BLaER1 treated with 17β-estradiol and CSF1 and Interleukin-3, amounts not matched to agents 10 nM and 100 nM (cell line): ENCODE results near the gene FCHO2.

Experiments used
- H3K27ac ChIP-seq, 11 experiments: shearing (Covaris generic); formaldehyde crosslinking; 2 replicates each; pipeline ENCODE4 v1.8.1; 2022
- H3K27me3 ChIP-seq, 11 experiments: shearing (Covaris generic); formaldehyde crosslinking; 2 replicates each; pipeline ENCODE4 v1.8.1; 2022
- H3K36me3 ChIP-seq, 11 experiments: shearing (Covaris generic); formaldehyde crosslinking; 2 replicates each; pipeline ENCODE4 v1.8.1; 2022
- H3K4me1 ChIP-seq, 10 experiments: shearing (Covaris generic); formaldehyde crosslinking; 2 replicates each; pipeline ENCODE4 v1.8.1; 2022
- H3K4me2 ChIP-seq, 11 experiments: shearing (Covaris generic); formaldehyde crosslinking; 2 replicates each; pipeline ENCODE4 v1.8.1; 2022
- H3K4me3 ChIP-seq, 10 experiments: shearing (Covaris generic); formaldehyde crosslinking; 2 replicates each; pipeline ENCODE4 v1.8.1; 2022
- H3K9ac ChIP-seq, 11 experiments: shearing (Covaris generic); formaldehyde crosslinking; 2 replicates each; pipeline ENCODE4 v1.8.1; 2022
- H3K9me3 ChIP-seq, 11 experiments: shearing (Covaris generic); formaldehyde crosslinking; replicated peaks in 1 of 11; 2 replicates each; pipeline ENCODE4 v1.8.1; 2022
- H4K20me1 ChIP-seq, 11 experiments: shearing (Covaris generic); formaldehyde crosslinking; 2 replicates each; pipeline ENCODE4 v1.8.1; 2022
- Cebpa-rat ChIP-seq, 11 experiments: shearing (Covaris generic); IDR thresholded peaks; 2 replicates each; pipeline ENCODE4 v1.8.1; 2022

FCHO2 gene

GRCh38 chr5:73130811-73131210 is 175.0 kb downstream of the FCHO2 start:
- H3K36me3 ChIP-seq = no peaks in the 10 kb centered on the region; a peak in 1 of 22 replicates
- H3K9me3 ChIP-seq = peaks cover 0 to 10% (median 0%) of the 10 kb centered on the region in 11 experiments; a peak in 2 of 22 replicates
- peaks cover 0 to 1% (median 0%) of the 10 kb centered on the region in 11 experiments; a peak in 1 of 22 replicates for H4K20me1 ChIP-seq

DNA sequence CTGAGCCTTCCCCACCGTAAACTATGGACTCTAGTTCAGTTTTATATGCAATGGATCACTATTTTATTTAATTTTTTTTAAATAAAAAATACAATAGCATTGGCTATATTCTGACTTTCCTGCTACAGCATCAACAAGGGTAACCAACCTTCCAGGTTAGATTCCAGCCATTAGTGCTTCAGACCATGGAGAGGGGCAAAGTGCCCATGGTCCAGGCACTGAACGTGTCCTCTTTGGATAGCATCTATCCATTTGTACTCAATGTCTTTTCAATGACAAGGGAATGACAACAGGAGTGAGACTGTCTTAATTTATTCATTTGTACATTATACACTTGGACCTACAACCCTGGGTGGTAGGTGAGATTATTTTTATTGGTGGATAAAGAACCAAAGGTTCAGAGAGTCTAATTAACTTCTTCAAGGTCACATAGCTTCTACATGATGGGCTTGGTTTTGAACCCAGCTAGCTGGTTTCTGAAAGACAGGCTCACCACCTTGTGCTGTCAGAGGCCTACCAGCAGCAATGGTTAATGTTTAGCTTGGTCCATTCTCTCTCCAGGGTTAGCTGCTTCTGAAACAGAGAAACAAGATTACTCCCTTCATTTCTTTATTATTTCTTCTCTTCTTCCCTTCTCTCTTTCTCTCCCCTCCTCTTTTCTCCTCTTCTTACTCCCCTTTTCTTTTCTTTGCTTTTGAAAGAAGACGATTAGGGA is 176.0 kb downstream of the FCHO2 start:
- no peak overlapping the region for H3K4me3 ChIP-seq
- no peak overlapping the region for H3K27ac ChIP-seq
- H3K27me3 ChIP-seq = peaks cover 0 to 10% (median 0%) of the 10 kb centered on the region in 11 experiments; a peak in 3 of 22 replicates
- no peak overlapping the region for H3K4me2 ChIP-seq
- H3K4me1 ChIP-seq = peaks cover 0 to 12% (median 0%) of the 10 kb centered on the region in 10 experiments; a peak in 6 of 20 replicates
- no peaks in the 10 kb centered on the region; a peak in 1 of 22 replicates for H3K36me3 ChIP-seq
- no peak overlapping the region for H3K9ac ChIP-seq
- TF ChIP-seq Cebpa-rat (IDR thresholded peaks at IDR 0.05) = no peak
- H3K9me3 ChIP-seq = peaks cover 0 to 10% (median 0%) of the 10 kb centered on the region in 11 experiments; a peak in 2 of 22 replicates
- H4K20me1 ChIP-seq = peaks cover 0 to 6% (median 0%) of the 10 kb centered on the region in 11 experiments; a peak in 1 of 22 replicates

More at GRCh38 chr5:73130811-73131210, 175.0 kb downstream of the FCHO2 start:
- no peak overlapping the region for H3K9ac ChIP-seq
- peaks cover 0 to 22% (median 0%) of the 10 kb centered on the region in 10 experiments; a peak in 8 of 20 replicates for H3K4me1 ChIP-seq
- H3K27ac ChIP-seq = no peak overlapping the region
- no peak for TF ChIP-seq Cebpa-rat (IDR thresholded peaks at IDR 0.05)
- H3K4me3 ChIP-seq = no peak overlapping the region
- peaks cover 0 to 8% (median 0%) of the 10 kb centered on the region in 11 experiments; a peak in 2 of 22 replicates for H3K27me3 ChIP-seq
- H3K4me2 ChIP-seq = no peak overlapping the region

GRCh38 chr5:73132759-73133158 is 176.9 kb downstream of the FCHO2 start:
- Histone ChIP-seq H3K36me3 (no peaks in the 10 kb centered on the region; a peak in 1 of 22 replicates), H3K9me3 (peaks cover 0 to 10% (median 0%) of the 10 kb centered on the region in 11 experiments; a peak in 2 of 22 replicates), H3K27ac (no peak overlapping the region), H3K4me3 (no peak overlapping the region), H3K9ac (no peak overlapping the region), H3K4me2 (no peak overlapping the region), H3K27me3 (peaks cover 0 to 18% (median 0%) of the 10 kb centered on the region in 11 experiments; a peak in 3 of 22 replicates), H3K4me1 (peaks cover 0 to 4% (median 0%) of the 10 kb centered on the region in 10 experiments; a peak in 3 of 20 replicates), H4K20me1 (peaks cover 0 to 13% (median 0%) of the 10 kb centered on the region in 11 experiments; a peak in 1 of 22 replicates)
- no peak for TF ChIP-seq Cebpa-rat (IDR thresholded peaks at IDR 0.05)

DNA sequence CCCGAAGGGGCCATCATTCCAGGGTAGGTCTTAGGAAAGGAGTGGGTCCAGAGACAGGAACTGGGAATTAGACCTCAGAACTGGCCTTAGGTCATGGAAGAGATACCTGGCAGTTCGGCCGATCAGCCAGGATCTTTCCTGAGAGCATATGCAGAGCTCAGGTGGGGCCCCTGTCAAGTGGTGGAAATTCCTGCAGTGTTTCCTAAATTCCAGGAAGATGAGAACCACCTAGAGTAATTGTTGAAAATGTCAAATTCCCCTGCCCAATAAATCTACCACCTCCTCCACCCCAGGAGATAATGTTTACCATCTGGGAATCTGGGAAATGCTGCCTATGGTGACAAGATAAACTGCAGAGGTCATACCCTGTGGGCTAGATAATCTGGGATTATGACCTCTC is 179.2 kb downstream of the FCHO2 start:
- no peak overlapping the region for H3K9ac ChIP-seq
- H3K27me3 ChIP-seq = peaks cover 0 to 33% (median 0%) of the 10 kb centered on the region in 11 experiments; a peak in 4 of 22 replicates
- no peak overlapping the region for H3K27ac ChIP-seq
- no peak overlapping the region for H3K4me2 ChIP-seq
- peaks cover 0 to 15% (median 0%) of the 10 kb centered on the region in 11 experiments; a peak in 1 of 22 replicates for H4K20me1 ChIP-seq
- H3K4me3 ChIP-seq = no peak overlapping the region
- no peaks in the 10 kb centered on the region for H3K4me1 ChIP-seq
- no peak for TF ChIP-seq Cebpa-rat (IDR thresholded peaks at IDR 0.05)
- no peaks in the 10 kb centered on the region for H3K9me3 ChIP-seq
- no peaks in the 10 kb centered on the region for H3K36me3 ChIP-seq

DNA sequence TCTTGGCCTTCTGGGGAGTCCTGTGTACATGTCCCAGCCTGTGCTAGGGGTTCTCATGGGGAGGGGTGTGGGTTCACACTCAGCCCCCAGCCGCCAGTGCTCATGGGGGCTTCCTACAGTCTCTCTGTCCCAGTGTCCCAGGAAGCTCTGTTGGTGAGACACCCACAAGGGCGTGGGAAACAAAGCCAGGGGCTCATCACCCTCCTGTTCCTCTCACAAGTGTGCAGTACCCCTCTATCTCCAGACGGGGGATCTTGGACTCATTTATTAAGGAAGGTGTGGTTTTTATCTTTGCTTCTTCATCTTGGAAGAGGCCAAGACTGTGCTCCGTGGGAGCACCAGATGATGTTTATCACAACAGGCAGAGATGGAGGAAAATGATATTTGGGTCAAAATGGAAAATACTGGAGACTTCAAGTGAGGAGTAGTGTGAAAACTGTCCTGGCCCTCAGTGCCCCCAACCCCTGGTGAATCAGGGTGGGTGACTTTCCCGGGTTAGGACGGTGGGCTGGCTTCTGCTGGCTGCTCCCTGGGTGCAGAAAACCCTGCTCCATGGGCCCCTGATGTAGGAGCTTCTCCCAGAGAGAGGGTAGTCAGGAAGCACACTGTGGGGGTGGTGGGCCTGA is 179.7 kb downstream of the FCHO2 start:
- Histone ChIP-seq H3K4me3 (no peak overlapping the region), H3K4me2 (no peak overlapping the region), H3K36me3 (no peaks in the 10 kb centered on the region), H3K4me1 (no peaks in the 10 kb centered on the region), H3K27ac (no peak overlapping the region), H3K27me3 (peaks cover 0 to 36% (median 0%) of the 10 kb centered on the region in 11 experiments; a peak in 4 of 22 replicates), H3K9me3 (no peaks in the 10 kb centered on the region), H4K20me1 (peaks cover 0 to 15% (median 0%) of the 10 kb centered on the region in 11 experiments; a peak in 1 of 22 replicates), H3K9ac (no peak overlapping the region)
- TF ChIP-seq Cebpa-rat (IDR thresholded peaks at IDR 0.05) = no peak

DNA sequence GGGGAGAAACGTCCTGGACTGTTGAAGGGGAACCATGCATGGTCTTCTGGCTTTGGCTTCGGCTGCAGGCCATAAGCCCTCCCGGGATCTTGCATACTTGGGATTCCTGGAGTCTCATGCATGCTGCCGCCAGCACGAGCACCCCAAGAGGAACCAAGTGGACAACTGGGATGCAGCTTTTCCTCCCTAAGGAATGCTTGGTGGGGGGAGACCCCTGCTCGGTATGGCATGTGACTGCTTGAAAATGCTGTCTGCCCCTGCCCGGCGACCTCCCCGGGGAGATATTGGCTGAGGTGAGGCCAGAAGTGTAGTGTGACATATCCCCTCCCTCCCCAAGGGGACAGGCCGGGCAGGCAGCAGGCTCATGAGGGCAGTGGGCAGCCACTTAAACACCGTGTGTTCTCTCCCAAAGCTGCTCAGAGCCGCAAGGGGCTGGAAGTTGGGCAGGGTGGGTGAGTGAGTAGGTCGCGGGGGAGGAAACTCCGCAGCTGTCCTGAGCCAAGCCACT is 180.3 kb downstream of the FCHO2 start:
- H4K20me1 ChIP-seq = peaks cover 0 to 15% (median 0%) of the 10 kb centered on the region in 11 experiments; a peak in 1 of 22 replicates
- H3K4me3 ChIP-seq = no peak overlapping the region
- H3K4me1 ChIP-seq = no peaks in the 10 kb centered on the region
- no peak overlapping the region for H3K9ac ChIP-seq
- no peaks in the 10 kb centered on the region for H3K36me3 ChIP-seq
- peaks cover 0 to 38% (median 0%) of the 10 kb centered on the region in 11 experiments; a peak in 5 of 22 replicates for H3K27me3 ChIP-seq
- H3K4me2 ChIP-seq = no peak overlapping the region
- no peak for TF ChIP-seq Cebpa-rat (IDR thresholded peaks at IDR 0.05)
- no peaks in the 10 kb centered on the region for H3K9me3 ChIP-seq
- H3K27ac ChIP-seq = no peak overlapping the region

GRCh38 chr5:73137563-73138530 is 182.0 kb downstream of the FCHO2 start:
- H3K4me2 ChIP-seq = no peak overlapping the region
- TF ChIP-seq Cebpa-rat (IDR thresholded peaks at IDR 0.05) = no peak

DNA sequence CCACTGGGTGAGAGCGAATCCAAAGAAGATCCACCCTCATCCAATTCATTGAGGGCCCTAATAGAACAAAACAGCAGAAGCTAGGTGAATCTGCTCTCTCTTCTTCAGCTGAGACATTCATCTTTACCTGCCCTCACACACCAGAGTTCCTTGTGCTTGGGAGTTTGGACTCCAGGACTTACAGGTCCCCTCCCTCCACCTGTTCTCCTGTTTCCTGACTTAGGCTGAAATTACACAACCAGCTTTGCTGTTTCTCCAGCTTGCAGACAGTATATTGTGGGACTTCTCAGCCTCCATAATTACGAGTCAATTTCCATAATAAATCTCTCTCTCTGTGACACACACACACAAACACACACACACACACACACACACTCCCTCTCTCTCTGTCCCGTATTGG is 183.6 kb downstream of the FCHO2 start:
- Histone ChIP-seq H3K27me3 (peaks cover 0 to 63% (median 0%) of the 10 kb centered on the region in 11 experiments; a peak in 7 of 22 replicates), H3K4me2 (no peak overlapping the region), H3K9ac (no peak overlapping the region), H4K20me1 (peaks cover 0 to 15% (median 0%) of the 10 kb centered on the region in 11 experiments; a peak in 1 of 22 replicates), H3K4me1 (no peaks in the 10 kb centered on the region), H3K36me3 (no peaks in the 10 kb centered on the region), H3K4me3 (no peak overlapping the region), H3K9me3 (peaks cover 0 to 2% (median 0%) of the 10 kb centered on the region in 11 experiments; a peak in 1 of 22 replicates), H3K27ac (no peak overlapping the region)
- TF ChIP-seq Cebpa-rat (IDR thresholded peaks at IDR 0.05) = no peak

More at GRCh38 chr5:73137563-73138530, 182.0 kb downstream of the FCHO2 start:
- Histone ChIP-seq H3K4me3 (no peak overlapping the region), H3K4me1 (no peaks in the 10 kb centered on the region), H3K36me3 (no peaks in the 10 kb centered on the region), H3K9ac (no peak overlapping the region), H4K20me1 (peaks cover 0 to 15% (median 0%) of the 10 kb centered on the region in 11 experiments; a peak in 1 of 22 replicates), H3K9me3 (no peaks in the 10 kb centered on the region), H3K27me3 (peaks cover 0 to 49% (median 0%) of the 10 kb centered on the region in 11 experiments; a peak in 6 of 22 replicates), H3K27ac (no peak overlapping the region)
